ENCODE data around the gene EFCAB9. TPM values are rescaled to one million over a fixed set of nuclear protein-coding genes. Genes with fewer than 3 reads are reported as not detected.
"Not testable (repeated sequence)": the region's sequence is repeated elsewhere in the genome, so short reads cannot be mapped to it uniquely, and the experiment has no call there.

EFCAB9 gene
- total RNA-seq (not detected), polyA plus RNA-seq (not detected), total RNA-seq (0 reads per million in 6 experiments)

DNA sequence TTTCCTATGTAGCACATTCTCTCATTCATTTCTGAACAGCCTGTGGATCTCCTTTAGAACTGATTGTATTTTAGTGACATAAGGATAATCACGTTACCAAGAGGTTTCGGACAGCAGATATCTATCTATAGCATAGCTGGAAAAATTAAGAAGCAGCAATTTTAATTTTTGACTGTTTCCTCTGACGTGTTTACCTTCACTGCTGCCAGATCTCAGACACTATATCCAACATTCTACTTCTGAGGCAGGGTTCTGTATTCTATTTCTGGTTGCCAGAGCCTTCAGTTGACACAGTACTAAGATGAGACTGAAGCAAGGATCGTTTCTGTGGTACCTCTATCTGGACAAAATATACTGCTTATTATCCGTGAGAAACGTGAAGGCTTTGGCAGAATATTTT lies at the start of gene EFCAB9:
Gene EFCAB9, plus strand, starts transcription at position 301 of the 400 bp plus-strand sequence. Its CDS starts 1 bp downstream, at position 302.
- no peak for ATAC-seq
- H3K27ac Mint-ChIP-seq, result no peak within 1 kb of the TSS
- H3K27me3 Mint-ChIP-seq, result peaks cover 0 to 4% (median 2%) of the 10 kb centered on the region in 5 donors
- no peak for DNase-seq
- H3K4me3 Mint-ChIP-seq, result no peak within 1 kb of the TSS
- H3K4me1 Mint-ChIP-seq, result peaks cover 0 to 2% (median 0%) of the 10 kb centered on the region in 4 donors
- no peaks in the 10 kb centered on the region for H3K36me3 Mint-ChIP-seq
- POLR2A ChIA-PET, result no interaction called here
- H3K9me3 Mint-ChIP-seq, result no peaks in the 10 kb centered on the region

DNA sequence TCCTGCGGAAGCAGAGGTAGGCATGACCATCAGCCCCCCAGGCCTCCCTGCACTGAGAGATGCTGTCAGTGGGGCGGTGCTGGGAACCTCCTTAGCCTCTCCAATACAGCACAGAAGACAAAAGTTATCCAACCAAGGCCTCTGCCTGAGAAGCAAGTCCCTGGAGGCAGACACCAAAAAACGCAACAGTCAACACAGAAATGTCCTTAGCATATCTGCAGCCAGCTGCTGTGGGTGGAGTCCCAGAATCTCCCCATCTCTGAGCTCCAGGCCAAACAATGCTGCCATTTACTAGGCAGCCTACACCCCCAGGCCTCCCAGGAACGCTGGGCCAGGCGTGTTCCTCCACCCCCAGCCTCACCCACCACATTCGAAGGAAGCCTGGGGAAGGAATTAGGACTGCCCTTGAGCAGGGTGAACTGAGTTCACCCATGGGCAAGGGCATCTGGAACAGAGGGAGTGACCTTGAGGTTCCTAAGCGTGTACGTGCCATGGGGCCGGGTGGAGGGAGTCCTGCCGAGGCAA lies 49.6 kb upstream of the EFCAB9 start:
- Mint-ChIP-seq H3K27me3 (no peaks in the 10 kb centered on the region), H3K36me3 (peaks cover 0 to 65% (median 5%) of the 10 kb centered on the region in 3 donors)
- no peak for ATAC-seq

DNA sequence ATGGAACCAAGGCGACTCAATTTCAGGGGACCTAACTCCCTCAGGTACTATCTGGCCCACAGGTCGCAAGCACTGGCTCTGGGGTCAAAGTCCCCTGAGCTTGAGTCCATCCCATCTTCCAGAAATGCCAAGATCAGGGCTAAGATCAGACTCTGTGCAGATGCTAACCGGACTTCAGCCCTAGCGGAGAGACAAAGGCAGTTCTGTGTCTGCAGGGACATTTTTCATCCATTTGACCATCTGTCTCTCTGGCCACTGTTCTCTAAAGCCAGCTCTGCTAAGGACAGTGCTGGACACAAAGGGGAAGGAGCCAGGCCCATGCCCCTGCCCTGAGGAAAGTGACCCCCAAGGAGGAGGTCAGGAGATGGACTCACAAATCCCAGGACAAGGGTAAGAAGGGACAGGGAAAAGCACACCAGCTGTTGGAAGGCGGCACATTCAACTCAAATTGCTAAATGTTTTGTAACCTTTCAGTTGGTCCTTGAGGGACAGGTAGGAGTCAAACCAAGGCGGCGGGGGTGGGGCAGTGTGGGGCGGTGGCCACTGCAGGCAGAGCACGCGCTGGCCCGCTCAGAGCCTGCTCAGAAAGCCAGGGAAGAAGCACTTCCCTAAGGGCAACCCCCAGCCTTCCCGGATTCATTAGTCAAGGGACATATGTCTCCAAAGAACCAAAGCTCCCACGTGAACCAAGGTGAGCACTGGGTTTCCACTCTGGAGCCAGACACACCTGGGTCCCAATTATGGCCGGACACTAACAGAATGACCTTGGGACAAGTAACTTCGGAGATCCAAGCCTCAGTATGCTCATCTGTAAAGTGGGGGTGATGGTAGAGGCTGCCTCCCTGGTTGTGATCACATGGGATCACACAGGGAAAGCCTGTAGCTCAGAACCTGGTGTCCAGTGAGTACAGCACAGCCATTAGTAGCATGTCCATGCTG lies 48.8 kb upstream of the EFCAB9 start:
- no peak for ATAC-seq
- Mint-ChIP-seq H3K4me1 (peaks cover 38 to 94% (median 88%) of the 10 kb centered on the region in 4 donors), H3K27me3 (no peaks in the 10 kb centered on the region), H3K9me3 (no peaks in the 10 kb centered on the region), H3K4me3 (peak overlapping the region in 5 of 10 donors; percentile 2 to 57 (median 23)), H3K27ac (peak overlapping the region in 9 of 10 donors; percentile 66 to 98 (median 89)), H3K36me3 (peaks cover 0 to 66% (median 5%) of the 10 kb centered on the region in 3 donors)
- no peak for DNase-seq
- POLR2A ChIA-PET, result interaction anchor here (0.7 to 1.9 kb wide), 5 partner anchors 28 to 41 kb away, joined by 3 to 6 read pairs (median 3); no protein-coding TSS in a partner anchor

More for the DNA sequence above, 49.6 kb upstream of the EFCAB9 start:
- Mint-ChIP-seq H3K27ac (peak overlapping the region; percentile 66 to 91 (median 86)), H3K9me3 (no peaks in the 10 kb centered on the region), H3K4me1 (peaks cover 47 to 97% (median 91%) of the 10 kb centered on the region in 4 donors), H3K4me3 (peak overlapping the region in 6 of 10 donors; percentile 23 to 62 (median 44))
- no peak for DNase-seq
- POLR2A ChIA-PET, result interaction anchor here (0.6 to 1.9 kb wide), 4 partner anchors 29 to 748 kb away, joined by 3 to 6 read pairs (median 6); no protein-coding TSS in a partner anchor

DNA sequence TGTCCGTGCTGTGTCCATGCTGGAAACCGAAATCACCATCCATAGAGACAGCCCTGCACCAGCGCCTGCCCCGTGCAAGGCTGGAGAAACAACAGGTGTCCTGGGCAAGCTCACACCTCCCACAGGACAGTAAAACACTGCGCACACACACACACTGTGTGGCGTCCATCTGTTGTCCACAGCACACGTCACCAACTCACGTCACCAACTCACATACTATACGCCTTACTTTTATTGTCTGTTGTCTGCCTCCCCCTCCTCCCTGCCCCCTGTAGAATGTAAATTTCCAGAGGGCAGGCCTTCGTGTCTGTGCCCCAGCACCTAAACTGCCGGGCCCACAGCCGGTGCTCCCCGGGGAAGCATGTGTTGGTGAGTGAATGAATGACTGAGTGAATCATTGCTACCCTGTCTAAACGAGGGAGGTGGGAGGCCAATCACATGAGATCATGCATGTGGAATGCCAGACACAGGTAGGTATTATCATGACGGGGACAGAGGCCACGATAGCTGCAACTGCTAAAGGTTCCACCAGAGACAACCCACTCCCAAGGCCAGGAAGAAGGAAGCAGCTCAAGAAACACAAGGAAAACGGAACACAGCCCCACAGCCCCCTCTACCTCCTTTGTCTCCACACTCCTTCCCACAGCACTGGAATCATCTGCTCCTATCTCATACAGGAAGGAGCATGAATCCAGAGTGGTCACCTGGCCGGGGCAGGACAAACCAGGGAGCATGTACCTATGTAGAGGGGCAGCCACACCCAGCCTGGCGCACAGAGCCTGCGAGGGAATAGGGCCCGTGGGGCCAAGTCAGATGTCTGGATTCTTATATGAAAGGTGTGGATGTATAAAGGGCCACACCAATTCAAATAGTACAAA lies 47.9 kb upstream of the EFCAB9 start:
- Mint-ChIP-seq H3K27ac (peak overlapping the region; percentile 61 to 98 (median 82)), H3K4me1 (peaks cover 42 to 96% (median 88%) of the 10 kb centered on the region in 4 donors), H3K27me3 (no peaks in the 10 kb centered on the region), H3K36me3 (peaks cover 0 to 71% (median 7%) of the 10 kb centered on the region in 3 donors), H3K9me3 (no peaks in the 10 kb centered on the region), H3K4me3 (peak overlapping the region in 5 of 10 donors; percentile 2 to 37 (median 20))
- ATAC-seq (no peak), DNase-seq (no peak)
- POLR2A ChIA-PET, result interaction anchor here (1.1 kb wide), 1 partner anchor 28 kb away, joined by 3 read pairs; no protein-coding TSS in a partner anchor

DNA sequence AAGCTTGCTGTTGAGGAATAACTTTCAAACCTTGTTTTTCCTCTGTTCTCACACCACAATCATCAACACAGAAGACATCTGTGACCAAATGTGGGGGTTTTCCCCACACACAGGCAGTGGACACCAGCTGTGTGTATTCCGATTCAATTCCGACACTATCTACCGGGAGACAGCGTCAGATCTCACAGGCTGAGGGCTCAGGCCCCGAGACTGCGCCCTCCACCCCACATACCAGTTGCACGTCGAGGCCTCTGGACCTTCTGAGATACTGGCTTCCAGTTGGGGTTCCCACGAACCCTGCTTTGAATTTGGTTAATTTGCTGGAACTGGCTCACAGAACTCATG lies 47.3 kb upstream of the EFCAB9 start:
- peaks cover 0 to 72% (median 9%) of the 10 kb centered on the region in 3 donors for H3K36me3 Mint-ChIP-seq
- no peak for ATAC-seq
- peak overlapping the region; percentile 56 to 98 (median 90) for H3K27ac Mint-ChIP-seq
- no peak for DNase-seq
- H3K4me3 Mint-ChIP-seq, result peak overlapping the region in 4 of 10 donors; percentile 9 to 64 (median 18)
- no peaks in the 10 kb centered on the region for H3K27me3 Mint-ChIP-seq
- H3K4me1 Mint-ChIP-seq, result peaks cover 41 to 97% (median 90%) of the 10 kb centered on the region in 4 donors
- no peaks in the 10 kb centered on the region for H3K9me3 Mint-ChIP-seq
- POLR2A ChIA-PET, result no interaction called here

DNA sequence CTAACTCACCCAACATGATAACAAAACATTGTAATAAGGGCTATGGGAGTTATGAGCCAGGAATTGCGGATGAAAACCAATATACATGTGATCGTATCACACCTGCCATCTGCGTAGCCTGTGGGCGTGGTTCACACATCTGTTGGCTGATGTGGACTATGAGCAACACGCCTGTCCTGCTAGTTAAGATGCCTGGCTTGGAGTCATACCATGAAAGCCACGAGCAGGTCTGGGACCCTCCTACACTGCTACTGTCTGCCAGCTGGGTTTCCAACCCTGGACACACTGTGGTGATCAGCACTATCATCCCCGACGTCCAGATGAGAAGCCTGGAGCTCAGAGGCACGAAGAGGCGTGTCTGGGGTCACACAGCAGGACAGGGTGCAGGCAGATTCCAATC lies 46.1 kb upstream of the EFCAB9 start:
- peaks cover 39 to 97% (median 90%) of the 10 kb centered on the region in 4 donors for H3K4me1 Mint-ChIP-seq
- POLR2A ChIA-PET, result interaction anchor here (0.7 to 1.2 kb wide), 2 partner anchors 20 to 760 kb away, joined by 3 read pairs; no protein-coding TSS in a partner anchor
- no peak for DNase-seq

DNA sequence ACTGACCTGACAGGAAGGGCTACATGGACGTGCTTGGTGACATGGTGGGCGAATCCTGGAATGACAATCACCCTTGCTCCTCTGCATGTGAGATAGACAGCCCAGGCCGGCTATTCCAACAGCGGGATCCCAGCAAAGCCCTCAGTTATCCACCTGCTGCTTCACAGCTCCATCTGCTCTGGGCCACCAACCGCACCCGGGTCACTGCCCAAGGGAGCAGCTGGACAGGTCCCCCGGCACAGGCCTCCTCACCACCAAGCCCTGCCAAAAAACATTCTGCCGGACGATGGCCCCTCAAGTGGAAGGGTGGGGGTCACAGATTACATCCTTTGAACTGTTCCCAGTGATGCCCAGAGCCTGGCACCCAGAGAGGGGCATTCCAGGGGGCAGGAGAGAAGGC lies 45.6 kb upstream of the EFCAB9 start:
- peak overlapping the region in 1 of 10 donors; percentile 40 for H3K4me3 Mint-ChIP-seq
- POLR2A ChIA-PET, result interaction anchor here (1.2 kb wide), 1 partner anchor 19 kb away, joined by 3 read pairs; no protein-coding TSS in a partner anchor
- peak overlapping the region; percentile 37 to 98 (median 78) for H3K27ac Mint-ChIP-seq
- H3K36me3 Mint-ChIP-seq, result peaks cover 0 to 82% (median 9%) of the 10 kb centered on the region in 3 donors
- H3K4me1 Mint-ChIP-seq, result peaks cover 42 to 97% (median 90%) of the 10 kb centered on the region in 4 donors
- no peaks in the 10 kb centered on the region for H3K9me3 Mint-ChIP-seq
- DNase-seq, result no peak
- ATAC-seq, result no peak
- no peaks in the 10 kb centered on the region for H3K27me3 Mint-ChIP-seq

More for the DNA sequence above, 46.1 kb upstream of the EFCAB9 start:
- peak overlapping the region; percentile 63 to 98 (median 84) for H3K27ac Mint-ChIP-seq
- peaks cover 0 to 79% (median 9%) of the 10 kb centered on the region in 3 donors for H3K36me3 Mint-ChIP-seq
- ATAC-seq, result no peak
- no peaks in the 10 kb centered on the region for H3K27me3 Mint-ChIP-seq
- no peaks in the 10 kb centered on the region for H3K9me3 Mint-ChIP-seq
- peak overlapping the region in 3 of 10 donors; percentile 34 to 48 (median 39) for H3K4me3 Mint-ChIP-seq

DNA sequence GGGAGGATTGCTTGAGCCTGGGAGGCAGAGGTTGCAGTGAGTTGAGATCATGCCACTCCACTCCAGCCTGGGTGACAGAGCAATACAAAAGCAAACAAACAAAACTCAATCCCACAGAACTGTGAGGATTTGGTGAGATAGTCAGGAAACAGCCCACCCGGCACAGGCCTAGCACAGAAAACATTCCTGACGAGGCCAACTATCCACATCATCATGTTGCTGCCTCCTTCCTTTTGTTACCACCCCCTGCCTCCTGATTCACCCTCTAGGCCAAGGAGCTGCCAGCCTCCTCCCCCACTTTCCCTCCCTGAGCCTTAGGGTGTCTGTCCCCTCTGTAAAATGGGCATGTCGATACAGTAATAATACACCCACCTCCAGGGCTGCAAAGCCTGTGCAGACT lies 44.9 kb upstream of the EFCAB9 start:
- H3K27me3 Mint-ChIP-seq, result no peaks in the 10 kb centered on the region
- no peaks in the 10 kb centered on the region for H3K9me3 Mint-ChIP-seq
- H3K4me3 Mint-ChIP-seq, result peak overlapping the region in 2 of 10 donors; percentile 4 to 14
- peaks cover 0 to 84% (median 9%) of the 10 kb centered on the region in 3 donors for H3K36me3 Mint-ChIP-seq
- POLR2A ChIA-PET, result interaction anchor here (0.7 to 1.2 kb wide), 3 partner anchors 18 to 141 kb away, joined by 3 read pairs; no protein-coding TSS in a partner anchor
- DNase-seq (no peak), ATAC-seq (no peak)
- H3K27ac Mint-ChIP-seq, result peak overlapping the region; percentile 37 to 98 (median 83)
- H3K4me1 Mint-ChIP-seq, result peaks cover 44 to 97% (median 90%) of the 10 kb centered on the region in 4 donors

DNA sequence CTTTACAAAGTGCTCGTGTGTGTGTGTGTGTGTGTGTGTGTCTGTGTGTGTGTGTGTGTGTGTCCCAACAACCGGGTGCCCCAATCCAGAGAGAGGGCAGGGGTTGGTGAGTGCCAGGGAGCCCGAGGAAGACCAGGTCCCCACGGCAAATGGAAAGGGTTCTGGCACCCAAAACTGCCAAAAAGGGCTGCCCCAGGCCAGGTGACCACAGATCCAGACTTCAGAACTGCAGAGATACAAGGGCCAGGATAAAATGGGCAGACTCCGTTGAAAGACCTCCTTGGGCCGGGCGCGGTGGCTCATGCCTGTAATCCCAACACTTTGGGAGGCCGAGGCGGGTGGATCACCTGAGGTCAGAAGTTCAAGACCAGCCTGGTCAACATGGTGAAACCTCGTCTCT lies 44.5 kb upstream of the EFCAB9 start:
- POLR2A ChIA-PET, result interaction anchor here (0.7 kb wide), 2 partner anchors 36 to 141 kb away, joined by 3 read pairs; no protein-coding TSS in a partner anchor
- peaks cover 0 to 86% (median 9%) of the 10 kb centered on the region in 3 donors for H3K36me3 Mint-ChIP-seq

DNA sequence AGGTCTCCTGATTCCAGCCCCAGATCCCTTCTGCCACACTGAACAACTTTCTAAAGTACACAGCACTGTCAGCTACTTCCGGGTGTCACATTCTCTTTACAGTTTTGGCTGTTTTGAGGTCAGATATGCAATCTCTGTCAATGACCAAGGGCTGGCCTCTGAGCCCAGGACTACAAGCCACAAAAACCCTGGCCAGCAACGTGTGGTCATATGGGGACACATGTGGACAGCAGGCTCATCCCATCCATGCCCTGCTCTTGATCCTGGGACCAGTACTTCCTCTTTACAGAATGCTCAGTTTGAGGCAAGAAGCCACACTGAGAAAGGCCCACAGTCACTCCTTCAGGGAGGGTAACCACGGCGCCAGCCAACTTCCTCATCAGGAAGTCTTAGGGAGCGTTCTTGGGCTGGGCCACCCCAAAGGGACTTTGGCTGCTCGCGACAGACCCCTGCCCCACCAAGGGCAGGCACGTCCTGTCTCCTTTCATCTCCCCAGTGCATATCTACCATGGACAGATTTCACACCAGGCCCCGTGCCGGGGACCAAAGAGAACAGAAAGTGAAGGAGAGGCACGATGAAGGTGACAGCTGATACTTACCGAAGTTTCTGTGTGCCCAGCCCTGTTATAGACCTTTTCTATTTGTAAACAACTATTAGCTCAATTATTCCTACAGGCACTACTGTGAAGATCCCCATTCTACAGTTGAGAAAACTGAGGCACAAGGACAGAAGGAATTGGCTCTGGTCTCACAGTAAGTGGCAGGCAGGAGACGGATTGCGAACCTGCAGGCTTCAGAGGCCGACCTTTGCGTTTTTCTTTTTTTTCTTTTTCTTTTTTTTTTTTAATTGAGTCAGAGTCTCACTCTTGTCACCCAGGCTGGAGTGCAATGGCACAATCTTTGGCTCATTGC lies 43.2 kb upstream of the EFCAB9 start:
- peak overlapping the region; percentile 44 to 76 (median 67) for H3K4me3 Mint-ChIP-seq
- POLR2A ChIA-PET, result interaction anchor here (0.6 to 4.0 kb wide), 7 partner anchors 15 to 1766 kb away, joined by 3 to 31 read pairs (median 3); partner anchors contain the start of gene STK10
- DNase-seq (peak in 5 of 10 donors; percentile 13 to 37 (median 26)), ATAC-seq (peak; percentile 74 to 76)
- peaks cover 0 to 98% (median 11%) of the 10 kb centered on the region in 3 donors for H3K36me3 Mint-ChIP-seq
- H3K27ac Mint-ChIP-seq, result peak overlapping the region; percentile 86 to 98 (median 94)
- H3K4me1 Mint-ChIP-seq, result peaks cover 39 to 90% (median 84%) of the 10 kb centered on the region in 4 donors
- no peaks in the 10 kb centered on the region for H3K9me3 Mint-ChIP-seq
- H3K27me3 Mint-ChIP-seq, result no peaks in the 10 kb centered on the region

More for the DNA sequence above, 44.5 kb upstream of the EFCAB9 start:
- H3K27ac Mint-ChIP-seq, result peak overlapping the region in 9 of 10 donors; percentile 47 to 98 (median 84)
- not testable (repeated sequence) for H3K27me3 Mint-ChIP-seq, H3K9me3 Mint-ChIP-seq, DNase-seq, ATAC-seq
- peaks cover 43 to 97% (median 90%) of the 10 kb centered on the region in 4 donors for H3K4me1 Mint-ChIP-seq
- H3K4me3 Mint-ChIP-seq, result peak overlapping the region in 3 of 10 donors; percentile 14 to 36 (median 30)
